ENCODE results near the gene B4GALT7. TPM values are rescaled to one million over a fixed set of nuclear protein-coding genes. Genes with fewer than 3 reads are reported as not detected.
A peak's percentile ranks its signal among the peaks of the same experiment; 100 is the strongest.

Gene B4GALT7
- 38.7 TPM for polyA plus RNA-seq (2012; ENCODE audit: insufficient read depth, insufficient read length, low read depth)

GRCh38 chr5:177599731-177600507, at the start of gene B4GALT7:
Gene B4GALT7 (plus strand): TSS chr5:177600132. CDS start chr5:177600211, 79 bp downstream.
- Histone ChIP-seq H3K36me3 (peaks cover 4% of the 10 kb centered on the region), H3K9me3 (no peaks in the 10 kb centered on the region), H3K4me3 (ENCODE audit: low read depth, low read length) (peak within 1 kb of the TSS; percentile 64), H3K27me3 (no peaks in the 10 kb centered on the region), H3K4me1 (no peaks in the 10 kb centered on the region)
- DNase-seq, result peak; percentile 91
- no peak for TF ChIP-seq CTCF (IDR thresholded peaks at IDR 0.05; ENCODE audit: low read depth, low read length)

GRCh38 chr5:177552839-177553455, 47.0 kb upstream of the B4GALT7 start:
- peak; percentile 41 for DNase-seq
- H3K27me3 ChIP-seq, result no peaks in the 10 kb centered on the region
- no peaks in the 10 kb centered on the region for H3K9me3 ChIP-seq
- no peaks in the 10 kb centered on the region for H3K4me1 ChIP-seq
- TF ChIP-seq CTCF (IDR thresholded peaks at IDR 0.05; ENCODE audit: low read depth, low read length), result no peak
- H3K36me3 ChIP-seq, result peaks cover 4% of the 10 kb centered on the region
- H3K4me3 ChIP-seq (ENCODE audit: low read depth, low read length), result peak overlapping the region; percentile 85

- H3K9me3 ChIP-seq, result no peaks in the 10 kb centered on the region
- H3K27me3 ChIP-seq, result no peaks in the 10 kb centered on the region
- TF ChIP-seq CTCF (IDR thresholded peaks at IDR 0.05; ENCODE audit: low read depth, low read length), result no peak
- H3K36me3 ChIP-seq, result peaks cover 4% of the 10 kb centered on the region
- DNase-seq, result peak; percentile 42
- peak overlapping the region; percentile 85 for H3K4me3 ChIP-seq (ENCODE audit: low read depth, low read length)
- no peaks in the 10 kb centered on the region for H3K4me1 ChIP-seq
Measured at GRCh38 chr5:177553671-177554429, 46.1 kb upstream of the B4GALT7 start.

GRCh38 chr5:177554474-177555111, 45.3 kb upstream of the B4GALT7 start, which contains the start of gene FAM193B:
Gene FAM193B (minus strand): TSS chr5:177554563. CDS start chr5:177554458, 105 bp downstream.
- Histone ChIP-seq H3K36me3 (peaks cover 4% of the 10 kb centered on the region), H3K27me3 (no peaks in the 10 kb centered on the region), H3K4me1 (no peaks in the 10 kb centered on the region), H3K4me3 (ENCODE audit: low read depth, low read length) (peak within 1 kb of the TSS; percentile 85), H3K9me3 (no peaks in the 10 kb centered on the region)
- peak; percentile 97 for DNase-seq
- peak; percentile 42 for TF ChIP-seq CTCF (IDR thresholded peaks at IDR 0.05; ENCODE audit: low read depth, low read length)

- no peak overlapping the region; the same call in 1 of the 2 replicates for H3K4me3 ChIP-seq (ENCODE audit: low read depth, low read length)
- TF ChIP-seq CTCF (IDR thresholded peaks at IDR 0.05; ENCODE audit: low read depth, low read length), result no peak
- DNase-seq, result no peak
Measured at GRCh38 chr5:177555228-177555627, 44.7 kb upstream of the B4GALT7 start.

More at GRCh38 chr5:177555228-177555627, 44.7 kb upstream of the B4GALT7 start:
- H3K36me3 ChIP-seq, result peaks cover 4% of the 10 kb centered on the region
- H3K27me3 ChIP-seq, result no peaks in the 10 kb centered on the region
- H3K9me3 ChIP-seq, result no peaks in the 10 kb centered on the region
- H3K4me1 ChIP-seq, result no peaks in the 10 kb centered on the region
